Mucosa of descending colon (tissue), 3 donors: ENCODE data around the gene TAPT1. TPM values are rescaled to one million over a fixed set of nuclear protein-coding genes. Genes with fewer than 3 reads are reported as not detected.
A peak's percentile ranks its signal among the peaks of the same experiment; 100 is the strongest.

Source experiments
- ATAC-seq: fragments of 200-7000 bp; cut with Tn5 transposase; one replicate; pipeline ENCODE4 v1.9.1; 2020; ENCODE audit warnings: mild to moderate bottlenecking, moderate library complexity
- DNase-seq, 3 donors: peaks; one replicate each; pipeline ENCODE4 v3.0.0-alpha.2; 2020
- H3K36me3 ChIP-seq: fragments of 200-600 bp; one replicate; pipeline ENCODE4 v1.8.0; 2021; ENCODE audit warnings: low read depth, mild to moderate bottlenecking
- H3K4me1 ChIP-seq: fragments of 200-600 bp; one replicate; pipeline ENCODE4 v1.8.0; 2021; ENCODE audit warnings: low read depth, mild to moderate bottlenecking
- H3K4me3 ChIP-seq: fragments of 200-600 bp; one replicate; pipeline ENCODE4 v1.8.0; 2021; ENCODE audit warnings: mild to moderate bottlenecking
- H3K9me3 ChIP-seq: fragments of 200-600 bp; one replicate; pipeline ENCODE4 v1.8.0; 2021; ENCODE audit warnings: mild to moderate bottlenecking
- CTCF ChIP-seq: fragments of 200-600 bp; IDR thresholded peaks from one replicate; pipeline ENCODE4 v1.8.0; 2022; ENCODE audit warnings: antibody characterized with exemption, mild to moderate bottlenecking
- intact Hi-C, 2 donors: fragments of 100-400 bp; cut with DNase I in 1 of 2; cut with micrococcal nuclease in 1 of 2; formaldehyde crosslinking; loops; one replicate each; pipeline versions ENCODE4 v1.11.0 to v1.11.1; 2022; cut with DNase I, micrococcal nuclease
- total RNA-seq, 3 donors: library from RNA; stranded (reverse); fragmentation: NEBNext Ultra II Directional in 2 of 3; extraction: Animal tissue kit (Norgen Biotek cat#: 25700) in 2 of 3; gene quantifications; one replicate each; pipeline versions ENCODE4 v1.2.1 to v1.2.4, GENCODE V29; 2021 to 2023
- donor health status: DM: no; HTN: no; CAD: no; lungs with moderate emphysema.
- donor health status: DM: no; HTN: no; CAD: no.
- donor health status: DM: no; HTN: yes; CAD: no.

The TAPT1 gene
- total RNA-seq, 3 donors from 2014 or later: 38.2 to 62.6 (median 38.8) TPM

DNA sequence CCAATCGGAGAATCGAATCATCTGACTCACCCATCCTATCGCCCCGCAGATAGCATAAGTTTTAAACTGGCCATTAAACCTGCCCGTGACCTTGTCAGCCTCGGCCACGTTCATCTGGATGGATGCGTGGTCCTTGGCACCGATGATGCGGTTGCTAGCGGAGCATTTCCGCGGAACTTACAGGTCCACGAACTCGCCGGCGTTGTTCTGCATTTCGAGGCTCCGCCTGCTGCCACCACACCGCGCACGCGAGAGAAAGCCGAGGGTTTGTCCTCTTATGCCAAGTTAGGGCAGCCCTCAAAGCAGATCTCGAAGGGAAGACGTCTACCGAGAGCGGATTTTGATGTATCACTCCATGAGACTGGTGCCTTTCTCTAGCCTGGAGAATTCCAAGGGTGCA lies 30.1 kb upstream of the TAPT1 start:
- no peak for TF ChIP-seq CTCF
- H3K4me1 ChIP-seq: no peaks in the 10 kb centered on the region
- intact Hi-C loops: no loop called here
- H3K36me3 ChIP-seq: no peaks in the 10 kb centered on the region
- H3K9me3 ChIP-seq: no peaks in the 10 kb centered on the region
- DNase-seq: no peak
- ATAC-seq: no peak
- H3K4me3 ChIP-seq: no peak overlapping the region

DNA sequence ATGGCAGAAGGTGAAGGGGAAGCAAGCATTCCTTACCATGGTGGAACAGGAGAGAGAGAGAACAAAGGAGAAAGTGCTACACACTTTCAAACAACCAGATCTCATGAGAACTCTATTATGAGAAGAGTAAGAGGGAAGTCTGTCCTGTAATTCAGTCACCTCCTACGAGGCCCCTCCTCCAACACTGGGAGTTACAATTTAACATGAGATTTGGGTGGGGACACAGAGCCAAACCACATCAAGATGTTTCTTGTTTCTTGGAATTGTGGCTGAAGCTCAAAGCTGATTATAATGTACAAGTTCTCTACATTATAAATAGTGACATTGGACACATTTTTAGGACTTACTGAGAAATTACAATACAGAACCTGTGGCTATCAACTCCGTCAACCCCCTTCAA lies 29.5 kb upstream of the TAPT1 start:
- no peak for TF ChIP-seq CTCF
- no peaks in the 10 kb centered on the region for H3K9me3 ChIP-seq
- no peak overlapping the region for H3K4me3 ChIP-seq
- DNase-seq (no peak), ATAC-seq (no peak)
- intact Hi-C loops: no loop called here
- peaks cover 3% of the 10 kb centered on the region for H3K4me1 ChIP-seq
- H3K36me3 ChIP-seq: no peaks in the 10 kb centered on the region

DNA sequence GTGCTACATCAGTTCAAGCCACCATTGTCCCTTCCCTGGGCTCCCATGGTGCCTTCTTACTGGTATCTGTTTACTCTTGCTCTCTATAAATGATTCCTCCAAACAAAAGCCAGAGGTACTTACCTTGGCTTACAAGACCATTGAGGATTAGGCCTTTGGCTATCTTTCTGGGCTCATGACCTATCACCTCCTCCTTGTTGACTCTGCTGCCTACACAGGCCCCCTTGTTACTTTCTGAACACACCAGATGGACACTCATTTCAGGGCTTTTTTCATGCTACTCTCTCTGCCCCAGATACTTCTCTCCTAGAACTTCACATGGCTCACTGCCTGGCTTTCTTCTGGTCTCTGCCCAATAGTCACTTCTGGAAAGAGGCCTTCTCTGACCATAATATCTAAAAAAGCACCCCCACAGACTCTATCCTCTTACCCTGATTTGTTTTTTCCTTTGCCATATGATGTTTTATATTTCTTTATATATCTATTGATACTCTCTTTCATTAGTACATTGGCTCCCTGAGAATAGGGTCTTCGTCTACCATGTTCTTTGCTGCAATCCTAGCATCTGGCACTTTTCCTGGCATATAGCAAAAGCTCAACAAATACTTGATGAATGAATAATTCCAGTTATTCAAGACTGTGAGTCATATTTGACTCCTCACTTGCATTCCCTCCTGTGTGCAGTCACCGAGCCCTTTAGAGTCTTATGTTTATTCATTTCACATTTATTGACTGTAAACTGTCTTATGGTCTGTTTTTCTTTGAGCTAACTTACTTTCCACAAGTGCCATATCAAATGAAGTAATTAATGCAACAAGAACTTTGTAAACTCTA lies 27.1 kb upstream of the TAPT1 start:
- DNase-seq (no peak), ATAC-seq (no peak)
- peaks cover 5% of the 10 kb centered on the region for H3K4me1 ChIP-seq
- H3K4me3 ChIP-seq: no peak overlapping the region
- intact Hi-C loops: no loop called here
- H3K36me3 ChIP-seq: no peaks in the 10 kb centered on the region
- TF ChIP-seq CTCF: no peak
- no peaks in the 10 kb centered on the region for H3K9me3 ChIP-seq

DNA sequence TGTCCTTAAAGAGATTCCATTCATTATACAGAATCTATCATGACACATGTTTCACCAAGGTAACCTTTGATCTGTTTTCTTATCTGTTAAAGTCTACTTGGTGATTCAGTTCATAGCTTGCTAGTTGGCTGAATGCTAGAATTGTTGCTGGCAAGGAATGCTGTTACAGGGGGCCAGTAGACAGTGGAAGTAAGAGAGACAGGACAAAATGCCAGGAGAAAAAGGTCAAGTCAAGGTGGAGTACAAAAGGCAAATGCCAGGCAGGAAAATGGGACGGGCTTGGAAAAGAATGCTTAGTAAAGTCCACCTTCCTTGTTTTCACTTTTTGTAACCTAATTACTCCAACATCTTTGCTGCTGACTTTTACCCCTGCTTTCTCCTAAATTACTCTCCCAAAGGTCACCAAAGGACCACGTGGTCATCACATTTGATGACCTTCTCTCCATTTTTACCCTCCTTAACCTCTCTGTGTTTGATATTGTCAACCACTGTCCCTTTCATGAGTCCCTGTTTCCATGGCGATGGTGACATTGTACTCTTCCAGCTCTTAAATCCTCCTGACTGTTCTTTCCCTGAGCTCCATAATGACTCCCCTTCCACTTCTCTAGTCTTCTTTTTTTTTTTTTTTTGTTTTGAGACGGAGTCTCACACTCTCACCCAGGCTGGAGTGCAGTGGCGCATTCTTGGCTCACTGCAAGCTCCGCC lies 24.5 kb upstream of the TAPT1 start:
- Histone ChIP-seq H3K4me3 (no peak overlapping the region), H3K36me3 (no peaks in the 10 kb centered on the region), H3K9me3 (no peaks in the 10 kb centered on the region), H3K4me1 (peaks cover 5% of the 10 kb centered on the region)
- DNase-seq (no peak), ATAC-seq (peak; percentile 70)
- no peak for TF ChIP-seq CTCF
- intact Hi-C loops: no loop called here

DNA sequence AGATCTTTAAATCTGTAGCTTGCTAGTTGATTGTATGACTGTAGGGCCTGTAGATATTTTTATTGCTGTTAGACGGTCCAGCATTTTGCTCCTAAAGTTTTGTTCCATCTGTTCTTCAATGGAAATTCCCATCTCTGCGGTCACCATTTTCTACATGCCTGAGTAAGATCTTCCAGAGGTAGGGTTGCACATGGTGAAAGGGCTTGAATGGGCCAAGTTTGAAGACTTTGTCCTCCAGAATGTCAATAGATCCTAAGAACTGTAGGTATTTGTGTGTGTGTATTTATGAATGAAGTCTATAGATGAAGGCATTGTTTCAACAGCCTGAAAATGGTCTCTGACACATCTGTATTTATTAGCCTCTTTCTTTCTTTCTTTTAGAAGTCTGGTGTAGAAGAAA lies 22.3 kb upstream of the TAPT1 start:
- intact Hi-C loops: no loop called here
- Histone ChIP-seq H3K9me3 (no peaks in the 10 kb centered on the region), H3K4me3 (no peak overlapping the region), H3K4me1 (peaks cover 5% of the 10 kb centered on the region), H3K36me3 (no peaks in the 10 kb centered on the region)
- ATAC-seq (no peak), DNase-seq (no peak)
- no peak for TF ChIP-seq CTCF
